Body of pancreas (tissue), 4 donors: ENCODE data around the gene PRM3.

Experiments
- POLR2A ChIP-seq, 3 donors: fragments of 450-650 bp; IDR thresholded peaks; one replicate each; pipeline ENCODE4 v1.6.1; 2016; ENCODE audit warnings: antibody characterized with exemption in 3 of 3, mild to moderate bottlenecking in 2 of 3
- TF ChIP-seq, protein P1 (sequence below), 7 experiments: fragments of 450-650 bp in 4 of 7; fragments of 200-600 bp in 3 of 7; sonication (generic) in 3 of 7; IDR thresholded peaks; one replicate each; pipeline ENCODE4 v1.5.1; 2016 to 2019; ENCODE audit warnings: antibody characterized with exemption in 7 of 7

DNA sequence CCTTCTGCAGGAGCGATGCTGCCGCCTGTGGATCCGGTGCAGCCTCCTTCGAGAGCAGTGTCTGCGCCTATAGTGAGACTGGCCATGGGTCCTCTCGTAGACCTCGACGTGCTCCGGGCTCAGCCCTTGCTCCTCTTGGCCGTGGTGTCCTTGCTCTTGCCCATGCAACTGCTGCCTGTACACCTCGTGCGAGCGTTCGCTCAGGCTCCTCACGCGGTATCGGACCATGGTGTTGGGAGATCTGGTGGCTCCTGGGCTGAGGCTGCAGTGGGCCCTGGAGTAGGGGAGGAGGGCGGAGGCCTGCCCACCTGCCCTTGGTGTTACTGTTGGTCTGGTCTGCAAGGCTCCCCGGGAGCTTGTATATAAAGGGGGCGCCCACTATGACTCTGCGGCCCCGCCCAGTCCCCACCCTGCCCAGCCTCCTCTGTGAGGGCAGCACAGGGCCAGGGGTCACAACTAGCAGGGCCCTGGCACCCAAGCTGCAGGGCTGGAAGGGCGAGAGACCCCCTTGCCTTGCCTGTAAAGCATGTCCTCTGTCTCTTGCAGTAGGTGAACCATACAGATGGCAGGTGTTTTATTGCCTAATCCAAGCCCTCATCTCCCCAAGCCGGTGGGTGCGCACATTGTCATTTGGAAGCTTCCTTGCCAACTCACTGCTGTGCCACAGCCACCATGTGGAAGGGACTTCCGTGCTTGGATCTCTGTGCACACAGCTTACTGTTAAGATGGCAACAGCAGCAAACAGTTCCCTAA is 2.9 kb upstream of the PRM3 start, which contains the start of gene PRM2:
- TF ChIP-seq, protein P1, sequence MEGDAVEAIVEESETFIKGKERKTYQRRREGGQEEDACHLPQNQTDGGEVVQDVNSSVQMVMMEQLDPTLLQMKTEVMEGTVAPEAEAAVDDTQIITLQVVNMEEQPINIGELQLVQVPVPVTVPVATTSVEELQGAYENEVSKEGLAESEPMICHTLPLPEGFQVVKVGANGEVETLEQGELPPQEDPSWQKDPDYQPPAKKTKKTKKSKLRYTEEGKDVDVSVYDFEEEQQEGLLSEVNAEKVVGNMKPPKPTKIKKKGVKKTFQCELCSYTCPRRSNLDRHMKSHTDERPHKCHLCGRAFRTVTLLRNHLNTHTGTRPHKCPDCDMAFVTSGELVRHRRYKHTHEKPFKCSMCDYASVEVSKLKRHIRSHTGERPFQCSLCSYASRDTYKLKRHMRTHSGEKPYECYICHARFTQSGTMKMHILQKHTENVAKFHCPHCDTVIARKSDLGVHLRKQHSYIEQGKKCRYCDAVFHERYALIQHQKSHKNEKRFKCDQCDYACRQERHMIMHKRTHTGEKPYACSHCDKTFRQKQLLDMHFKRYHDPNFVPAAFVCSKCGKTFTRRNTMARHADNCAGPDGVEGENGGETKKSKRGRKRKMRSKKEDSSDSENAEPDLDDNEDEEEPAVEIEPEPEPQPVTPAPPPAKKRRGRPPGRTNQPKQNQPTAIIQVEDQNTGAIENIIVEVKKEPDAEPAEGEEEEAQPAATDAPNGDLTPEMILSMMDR (IDR thresholded peaks at IDR 0.05) = no peak
- TF ChIP-seq POLR2A (IDR thresholded peaks at IDR 0.05) = no peak
